Posterior cingulate gyrus (tissue), 11 donors: ENCODE results near the gene GINS2.

ENCODE experiments used
- DNase-seq, 10 donors: peaks; one replicate each; pipeline versions ENCODE4 v3.0.0 to v3.0.0-alpha.2; 2020 to 2021; ENCODE audit warnings: mixed read lengths in 3 of 10
- intact Hi-C: fragments of 100-400 bp; cut with DNase I; formaldehyde crosslinking; loops from one replicate; pipeline ENCODE4 v1.15.1; 2023

Gene GINS2

DNA sequence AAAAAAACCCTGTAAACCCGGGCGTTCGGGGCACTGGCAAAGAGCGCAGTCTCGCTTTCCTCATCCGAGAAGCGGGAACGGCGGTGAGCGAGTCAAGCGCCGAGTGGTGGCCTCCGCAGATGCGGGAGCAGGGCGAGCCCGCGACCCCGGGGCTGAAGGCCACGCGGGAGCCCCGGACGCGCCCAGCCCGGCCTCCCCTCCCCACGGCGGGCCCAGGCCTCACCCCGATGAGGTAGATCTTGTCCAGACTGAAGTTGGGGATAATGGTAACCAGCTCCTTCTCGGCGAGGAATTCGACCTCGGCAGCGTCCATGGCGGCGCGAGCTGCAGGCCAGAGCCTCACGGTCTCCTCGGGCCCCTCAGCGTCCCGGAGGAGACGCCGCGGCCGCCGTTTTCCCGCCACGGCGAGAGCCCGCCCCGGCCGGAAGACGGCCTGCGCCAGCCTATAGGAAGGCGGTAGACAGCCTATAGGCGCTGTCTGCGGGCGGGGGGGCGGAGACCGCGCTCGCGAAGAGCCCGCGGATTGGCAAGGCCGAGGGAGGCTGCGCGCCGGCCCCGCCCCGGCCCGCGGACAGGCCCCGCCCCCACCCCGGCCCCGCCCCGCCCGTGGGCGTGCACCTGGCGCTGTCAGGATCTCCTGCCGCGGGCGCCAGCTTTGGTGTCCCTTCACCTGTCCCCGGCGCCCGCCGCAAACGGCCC is at the start of gene GINS2:
Gene GINS2, minus strand, starts transcription at position 369 of the 699 bp plus-strand sequence. Its CDS starts 56 bp downstream, at position 313.
- intact Hi-C loops = no loop called here
- peak; percentile 70 to 98 (median 85) for DNase-seq

GRCh38 chr16:85736921-85737320 is 48.2 kb upstream of the GINS2 start:
- intact Hi-C loops = no loop called here
- no peak for DNase-seq

DNA sequence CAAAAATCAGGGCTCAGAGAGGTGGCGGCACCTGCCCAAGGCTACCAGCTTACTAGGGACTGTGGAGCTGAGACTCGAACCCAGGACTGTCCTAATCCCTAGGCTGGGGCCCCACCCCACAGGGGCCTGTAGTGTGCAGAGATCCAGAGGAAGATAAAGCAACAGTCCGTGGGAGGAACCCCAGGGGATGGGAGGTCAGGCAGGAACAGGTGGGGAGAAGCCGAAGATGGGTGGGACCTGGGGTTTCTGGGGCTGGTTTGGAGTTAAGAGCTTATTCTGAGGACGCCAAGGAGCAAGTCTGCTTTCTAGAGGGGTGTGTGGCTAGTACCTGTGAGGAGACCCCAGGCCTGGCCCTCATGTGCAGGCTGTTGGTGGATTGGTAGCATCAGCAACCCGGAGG is 47.2 kb upstream of the GINS2 start:
- no peak for DNase-seq
- intact Hi-C loops = no loop called here

DNA sequence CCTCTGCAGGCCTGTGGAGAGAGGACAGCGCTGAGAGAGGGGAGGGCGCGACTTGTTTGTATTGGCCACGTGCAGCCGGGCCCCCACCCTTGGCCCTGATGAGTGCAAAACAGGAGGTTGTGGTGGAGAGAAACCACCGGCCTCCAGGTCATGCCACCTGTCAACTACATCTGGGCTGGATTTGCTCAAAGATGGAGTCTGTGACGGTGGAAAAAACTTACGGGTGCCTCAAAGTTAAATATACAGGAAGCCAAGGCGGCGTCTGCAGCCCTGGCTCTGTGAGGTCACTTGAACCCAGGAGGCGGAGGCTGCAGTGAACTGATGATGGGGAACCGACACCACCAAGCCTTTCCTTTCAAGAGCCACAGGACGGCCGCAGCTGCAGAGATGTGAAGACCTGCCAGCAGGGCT is 46.5 kb upstream of the GINS2 start:
- intact Hi-C loops = no loop called here
- no peak for DNase-seq

DNA sequence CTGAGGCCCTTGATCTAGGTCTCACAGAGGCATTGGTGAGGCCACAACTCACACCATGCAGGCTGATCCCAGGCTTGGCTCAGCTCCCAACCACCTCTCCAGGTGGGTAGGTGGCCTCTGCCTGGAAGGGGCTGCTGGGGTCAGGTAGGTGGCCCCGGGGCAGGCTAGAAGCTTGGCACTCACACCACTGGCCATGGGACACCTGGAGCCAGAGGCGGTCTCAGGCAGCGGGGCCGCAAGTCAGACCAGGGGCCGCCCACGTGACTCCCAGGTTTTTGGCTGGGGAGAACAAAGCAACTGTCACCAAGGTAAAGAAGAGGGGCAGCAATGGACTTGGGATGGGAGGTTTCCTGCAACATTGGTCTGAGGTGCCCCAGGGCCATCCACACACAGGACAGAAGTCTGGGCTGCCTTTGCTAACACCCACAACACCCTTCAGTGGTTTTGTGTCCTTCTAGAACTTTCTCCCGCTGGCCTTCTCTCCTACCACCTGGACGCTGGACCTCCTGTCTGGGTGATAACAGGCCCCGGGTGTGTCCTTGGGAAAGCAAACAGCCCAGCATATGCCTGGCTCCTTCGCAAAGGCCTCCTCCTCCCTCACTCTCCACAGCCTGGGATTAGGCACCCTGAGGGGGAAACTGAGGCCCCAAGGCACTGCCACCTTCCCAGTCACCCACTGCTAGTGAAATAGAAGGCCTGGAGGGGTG is 45.7 kb upstream of the GINS2 start:
- no peak for DNase-seq
- intact Hi-C loops = no loop called here

DNA sequence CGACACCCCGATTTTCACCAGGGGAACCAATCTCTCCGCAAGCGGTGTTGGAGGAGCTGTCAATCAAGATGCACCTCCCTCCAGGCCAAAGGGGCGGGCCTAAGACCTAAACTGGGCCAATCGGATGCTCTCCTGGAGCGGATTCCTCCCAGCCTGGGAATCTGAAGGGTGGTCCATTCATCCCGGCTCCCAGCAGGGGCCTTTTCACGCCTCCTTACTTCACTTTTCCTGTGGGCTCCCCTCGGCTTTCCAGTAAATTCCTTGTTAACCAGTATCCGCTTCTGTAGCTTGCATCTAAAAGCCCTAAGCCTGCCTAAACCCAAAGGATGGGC is 45.1 kb upstream of the GINS2 start:
- no peak for DNase-seq
- intact Hi-C loops = no loop called here

DNA sequence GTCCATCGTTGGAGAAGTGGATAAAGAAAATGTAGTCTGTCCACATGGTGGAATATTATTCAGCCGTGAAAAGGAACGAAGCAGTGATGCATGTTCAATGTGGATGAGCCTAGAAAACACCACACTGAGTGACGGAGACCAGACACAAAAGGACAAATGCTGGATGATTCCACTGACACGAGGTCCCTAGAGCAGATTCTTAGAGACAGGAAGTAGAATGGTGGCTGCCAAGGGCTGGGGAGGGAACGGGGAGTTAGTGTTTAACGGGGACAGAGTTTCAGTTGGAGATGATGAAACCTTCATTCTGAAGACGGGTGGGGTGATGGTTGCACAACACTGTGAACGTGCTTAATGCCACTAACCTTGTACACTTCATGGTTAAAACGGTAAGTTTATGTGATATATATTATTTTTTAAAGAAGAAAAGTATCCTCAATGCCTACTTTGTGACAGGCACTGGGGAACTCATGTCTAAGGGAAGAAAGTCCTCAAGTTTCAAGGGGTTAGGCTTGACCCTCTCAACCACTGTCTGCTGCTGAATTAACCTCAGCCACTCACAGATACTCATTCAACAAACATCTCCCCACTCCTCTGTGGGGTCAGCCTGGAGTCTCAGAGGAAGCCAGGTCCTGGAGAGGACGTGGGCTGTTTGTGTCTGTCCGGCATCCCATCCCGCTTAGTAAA is 44.5 kb upstream of the GINS2 start:
- DNase-seq = no peak
- intact Hi-C loops = no loop called here

DNA sequence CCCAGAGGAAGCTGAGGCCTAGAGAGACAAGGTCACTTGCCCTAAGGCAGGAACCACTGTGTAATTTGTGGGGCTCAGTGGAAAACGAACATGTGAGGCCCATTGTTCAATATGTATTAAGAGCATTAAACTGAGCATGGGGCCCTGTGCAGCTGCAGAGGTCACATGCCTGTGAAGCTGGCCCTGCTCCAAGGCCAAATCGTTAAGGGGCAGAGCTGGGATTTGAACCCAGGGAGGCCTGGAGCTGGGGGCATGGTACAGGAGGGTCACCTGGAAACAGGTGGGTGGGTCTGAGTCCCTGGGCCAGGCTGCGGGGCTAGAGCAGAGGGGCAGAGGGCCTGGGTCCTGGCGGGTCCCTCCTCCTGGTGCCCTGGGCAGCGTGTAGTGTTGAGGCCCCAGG is 42.4 kb upstream of the GINS2 start:
- no peak for DNase-seq
- intact Hi-C loops = no loop called here

DNA sequence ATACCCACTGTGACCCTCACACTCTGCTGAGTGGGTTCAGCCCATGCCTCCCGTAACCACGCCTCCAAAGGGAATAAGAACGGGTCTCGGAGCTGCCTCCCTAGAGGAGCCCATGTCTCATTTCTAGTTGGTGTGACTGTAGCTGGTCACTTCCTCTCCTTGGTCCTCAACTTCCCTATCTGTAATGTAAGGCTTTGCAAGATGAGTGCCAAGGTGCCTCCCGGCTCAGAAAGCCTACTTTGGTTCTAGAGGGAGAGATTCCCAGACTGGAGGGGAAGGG is 41.4 kb upstream of the GINS2 start:
- no peak for DNase-seq
- intact Hi-C loops = no loop called here

GRCh38 chr16:85729452-85730185 is 40.9 kb upstream of the GINS2 start:
- no peak for DNase-seq
- intact Hi-C loops = no loop called here

DNA sequence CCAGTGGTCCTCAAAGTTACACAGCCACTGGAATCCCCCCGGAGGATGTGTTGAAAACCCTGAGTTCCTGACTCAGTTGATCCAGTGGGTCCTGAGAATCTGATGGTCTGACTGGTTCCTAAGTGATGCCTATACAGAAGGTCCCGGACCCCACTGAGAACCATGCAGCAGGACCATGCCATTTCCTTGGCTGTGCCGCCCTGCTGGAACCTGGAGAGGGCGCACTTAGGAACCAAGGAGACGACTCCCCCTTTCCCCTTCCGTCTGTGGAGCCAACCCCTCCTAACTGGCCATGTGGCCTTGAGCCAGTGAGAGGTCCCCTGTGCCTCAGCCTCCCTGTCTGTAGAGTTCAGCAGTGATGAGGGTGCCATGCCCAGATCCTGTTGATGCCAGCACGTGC is 40.1 kb upstream of the GINS2 start:
- intact Hi-C loops = no loop called here
- DNase-seq = no peak

DNA sequence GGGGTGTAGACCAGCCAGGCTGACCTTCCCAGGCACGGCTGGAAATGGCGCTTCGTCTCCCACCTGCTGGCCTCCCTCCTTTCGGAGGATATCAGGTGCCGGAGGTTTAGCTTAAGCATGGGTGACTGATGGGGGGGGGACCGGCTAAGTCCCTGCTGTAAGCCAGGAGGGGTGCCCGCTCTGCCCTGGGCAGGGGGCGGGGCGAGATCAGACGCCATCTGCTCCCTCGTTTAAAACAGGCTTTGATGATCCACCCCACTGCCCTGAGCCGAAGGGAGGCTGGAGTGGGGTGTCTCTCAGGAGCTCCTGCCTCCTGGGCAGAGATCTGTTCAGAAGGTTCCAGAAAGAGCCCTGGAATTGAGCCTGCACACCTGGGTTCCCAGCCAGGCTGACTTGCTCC is 36.2 kb upstream of the GINS2 start:
- intact Hi-C loops = no loop called here
- DNase-seq = no peak

GRCh38 chr16:85724126-85724879 is 35.5 kb upstream of the GINS2 start:
- intact Hi-C loops = no loop called here
- DNase-seq = no peak

DNA sequence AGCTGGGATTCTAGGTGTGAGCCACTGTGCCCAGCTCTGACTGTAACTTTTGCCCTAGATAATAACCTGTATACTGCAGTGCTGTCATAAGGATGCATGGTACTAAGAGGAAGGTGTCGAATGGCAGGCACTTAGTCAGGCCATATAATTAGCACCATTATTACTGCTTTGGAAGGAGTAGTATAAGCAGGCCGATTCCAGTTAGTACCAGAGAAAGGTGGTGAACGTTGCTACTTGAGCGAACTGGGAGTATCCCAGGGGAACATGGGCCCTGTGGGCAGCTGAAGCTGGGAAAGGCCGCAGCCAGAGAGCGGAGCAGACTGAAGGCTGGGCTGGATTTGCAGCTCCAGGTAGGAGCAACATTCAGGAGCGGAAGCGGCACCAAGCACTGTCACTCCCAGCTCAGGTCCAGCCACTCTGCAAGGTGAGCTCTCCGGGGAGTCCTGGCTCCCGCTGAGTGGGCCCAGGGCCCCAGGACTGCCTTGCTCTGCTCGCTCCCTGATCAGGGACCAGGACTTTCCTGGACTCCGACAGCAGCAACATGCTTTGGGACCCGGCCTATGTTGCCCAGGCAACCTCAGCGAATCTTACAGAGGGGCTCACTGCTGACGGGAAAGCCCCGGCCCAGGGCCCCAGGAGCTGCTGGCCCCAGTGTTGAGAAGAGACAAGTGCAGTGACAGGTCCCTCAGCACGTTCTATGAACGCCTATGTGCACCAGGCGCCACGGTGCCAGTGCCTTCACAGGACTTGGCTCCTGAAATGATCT is 33.6 kb upstream of the GINS2 start:
- intact Hi-C loops = no loop called here
- DNase-seq = peak in 2 of 10 donors; percentile 43 to 81

- DNase-seq = no peak
- intact Hi-C loops = no loop called here
These were observed 31.5 kb upstream of the GINS2 start for GRCh38 chr16:85720302-85720637.

DNA sequence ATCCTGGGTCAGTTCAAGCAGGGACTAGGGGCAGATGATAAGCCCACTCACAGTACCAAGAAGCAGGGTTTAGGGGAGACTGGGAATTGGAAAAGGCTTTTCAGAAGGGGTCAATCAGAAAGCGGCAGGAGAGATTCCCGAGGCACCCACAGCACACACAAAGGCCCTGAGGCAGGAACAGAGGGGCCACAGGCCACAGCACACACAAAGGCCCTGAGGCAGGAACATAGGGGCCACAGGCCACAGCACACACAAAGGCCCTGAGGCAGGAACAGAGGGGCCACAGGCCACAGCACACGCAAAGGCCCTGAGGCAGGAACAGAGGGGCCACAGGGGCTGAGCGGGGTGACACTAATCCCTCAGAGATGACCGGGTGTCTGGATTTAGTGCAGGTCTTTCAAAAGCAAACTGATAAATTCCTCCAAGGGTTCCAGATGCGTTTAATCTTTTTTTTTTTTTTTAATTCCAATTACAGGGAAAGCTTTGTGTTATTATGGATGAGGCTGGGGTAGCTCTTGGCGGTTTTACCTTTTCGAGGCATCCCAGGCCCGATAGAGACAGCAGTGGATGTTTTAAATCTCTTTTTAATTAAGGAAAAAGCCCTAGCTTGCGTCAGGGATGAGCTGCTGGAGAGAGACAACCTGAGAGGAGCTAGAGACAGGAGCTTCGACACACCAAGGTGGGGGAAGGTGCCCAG is 31.0 kb upstream of the GINS2 start:
- intact Hi-C loops = loop anchor here (2.0 to 10.0 kb wide), 2 partner anchors 445 to 473 kb away; no protein-coding TSS in a partner anchor
- no peak for DNase-seq

- no peak for DNase-seq
- intact Hi-C loops = loop anchor here (1.0 to 10.0 kb wide), 3 partner anchors 59 to 472 kb away; no protein-coding TSS in a partner anchor
These were observed 29.9 kb upstream of the GINS2 start for GRCh38 chr16:85718682-85719081.

DNA sequence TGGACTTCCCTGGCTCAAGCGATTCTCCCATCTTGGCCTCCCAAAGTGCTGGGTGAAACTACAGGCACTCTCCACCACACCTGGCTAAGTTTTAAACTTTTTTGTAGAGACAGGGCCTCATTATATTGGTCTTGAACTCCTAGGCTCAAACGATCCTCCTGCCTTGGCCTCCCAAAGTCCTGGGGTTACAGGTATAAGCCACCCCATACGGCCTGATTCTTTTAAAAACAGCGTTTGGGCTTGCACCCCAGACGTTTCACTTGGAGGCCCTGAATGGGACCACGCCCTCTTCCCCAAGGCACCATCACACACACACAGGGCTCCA is 29.4 kb upstream of the GINS2 start:
- intact Hi-C loops = loop anchor here (1.0 to 10.0 kb wide), 3 partner anchors 59 to 471 kb away; no protein-coding TSS in a partner anchor
- no peak for DNase-seq
